Fibroblast of skin of scalp (primary cell): Measurements from ENCODE around the gene GNB1L.
"Not testable (repeated sequence)": the region's sequence is repeated elsewhere in the genome, so short reads cannot be mapped to it uniquely, and the experiment has no call there.

Experiments used
- DNase-seq: peaks from one replicate; pipeline ENCODE4 v3.0.0-alpha.2; 2013

GNB1L gene

DNA sequence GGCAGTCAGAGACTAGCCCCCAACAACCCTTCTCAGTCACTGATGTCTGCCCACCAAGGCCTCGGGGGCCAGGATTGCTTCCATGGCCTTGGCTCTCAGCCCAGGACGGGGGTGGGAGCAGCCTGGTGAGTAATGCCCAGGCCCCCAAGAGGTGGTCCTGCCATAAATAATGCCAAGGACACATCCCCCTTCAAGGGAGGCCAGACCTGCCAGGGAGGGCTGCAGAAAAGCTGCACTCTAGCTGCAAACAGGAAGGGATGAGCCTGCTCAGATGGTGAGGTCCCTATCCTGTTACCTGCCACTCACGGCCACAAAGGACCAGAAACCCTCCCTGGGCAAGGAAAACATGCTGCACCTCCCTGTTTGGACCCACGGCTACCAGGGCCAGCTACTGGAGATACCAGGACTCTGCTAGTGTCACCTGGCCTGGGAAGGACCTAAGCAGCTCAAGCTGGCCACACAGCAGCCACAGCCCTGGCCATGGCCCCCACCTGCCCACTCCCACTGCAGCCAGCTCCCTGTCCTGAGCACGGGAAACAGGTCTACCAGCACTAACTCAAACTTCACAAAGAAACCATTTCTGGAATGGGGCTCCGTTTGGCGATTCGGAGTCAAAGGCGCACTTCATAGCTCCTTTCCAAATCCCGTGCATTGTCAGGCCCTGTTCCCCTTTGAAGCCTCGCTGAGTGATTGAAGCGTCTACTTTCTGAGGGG lies 12.1 kb downstream of the GNB1L start:
- no peak for DNase-seq

DNA sequence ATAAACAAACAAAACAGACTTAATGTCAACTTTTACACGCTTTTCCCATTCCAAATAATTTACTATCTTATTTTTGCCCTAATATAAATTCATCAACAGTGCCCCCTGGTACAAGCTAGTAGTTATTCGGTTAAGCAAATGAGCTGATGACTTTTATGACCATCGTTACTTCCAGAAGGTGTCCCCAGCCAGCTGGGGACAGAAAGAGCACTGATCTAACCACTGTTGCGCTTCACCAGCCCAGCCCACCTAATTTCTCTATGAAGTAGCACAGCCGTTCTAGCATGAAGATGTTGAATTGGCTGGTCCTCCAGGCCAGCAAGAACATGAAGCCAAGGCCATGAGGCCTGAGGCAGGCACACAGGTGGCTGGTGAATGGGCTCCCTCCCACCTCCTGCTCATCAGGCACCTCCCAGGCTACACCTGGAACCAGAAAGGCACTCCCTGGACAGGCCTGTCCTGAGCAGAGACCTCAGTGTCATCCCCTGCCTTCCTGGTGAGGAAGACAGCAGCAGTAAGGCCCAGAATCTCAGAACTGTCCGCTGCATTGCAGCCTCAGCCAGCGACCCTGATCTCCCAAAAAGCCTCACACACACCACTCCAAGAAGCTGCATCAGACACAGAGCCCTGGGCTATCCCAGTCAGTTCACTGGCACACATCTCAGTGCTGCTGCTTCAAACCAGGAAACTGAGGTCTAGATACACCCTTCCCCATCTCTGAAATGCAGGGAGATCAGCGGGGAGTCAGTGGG lies 12.9 kb downstream of the GNB1L start:
- DNase-seq, result no peak

DNA sequence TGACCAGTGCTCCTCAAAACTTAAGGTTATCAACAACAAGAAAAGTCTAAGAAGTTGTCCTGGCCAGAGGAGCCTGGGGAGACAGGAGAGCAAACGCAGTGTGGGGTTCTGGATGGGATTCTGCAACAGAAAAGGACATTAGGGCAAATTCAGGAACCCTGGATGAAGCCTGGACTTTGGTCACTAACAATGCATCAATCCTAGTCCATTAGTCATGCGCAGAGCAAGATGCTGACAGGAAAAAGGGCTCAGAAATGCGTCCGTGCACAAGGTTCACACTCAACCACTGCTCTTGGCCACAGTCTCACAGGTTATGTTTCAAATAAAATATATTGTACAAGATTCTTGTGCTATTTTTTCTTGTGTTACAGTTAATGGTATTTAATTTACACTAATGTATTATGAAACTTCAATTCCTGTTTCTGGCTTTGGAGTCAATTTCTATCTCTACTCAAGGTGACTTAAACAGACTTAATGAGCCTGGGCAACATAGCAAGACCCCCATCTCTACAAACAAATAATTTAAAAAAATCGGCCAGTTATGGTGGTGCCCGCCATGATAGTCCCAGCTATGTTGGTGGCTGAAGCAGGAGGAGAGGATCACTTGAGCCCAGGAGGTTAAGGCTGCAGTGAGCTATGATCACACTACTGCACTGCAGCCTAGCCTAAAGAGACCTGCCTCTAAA lies 13.6 kb downstream of the GNB1L start:
- no peak for DNase-seq

DNA sequence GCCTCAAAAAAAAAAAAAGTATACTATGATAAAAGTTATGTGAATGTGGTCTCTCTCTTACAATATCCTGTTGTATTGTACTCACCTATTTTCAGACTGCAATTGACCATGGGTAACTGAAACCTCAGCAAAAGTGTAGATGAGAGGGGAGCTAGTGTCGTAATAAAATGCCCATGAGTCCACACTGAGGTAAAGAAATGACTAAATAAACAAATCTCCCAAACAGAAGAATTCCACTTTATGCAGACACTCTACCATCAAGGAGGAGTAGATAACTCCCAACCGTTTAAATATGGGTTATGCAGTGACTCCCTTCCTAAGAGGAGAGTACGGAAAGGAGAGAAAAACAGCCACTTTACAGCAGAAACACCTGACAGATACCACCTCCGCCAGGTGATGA lies 14.6 kb downstream of the GNB1L start:
- DNase-seq, result no peak

DNA sequence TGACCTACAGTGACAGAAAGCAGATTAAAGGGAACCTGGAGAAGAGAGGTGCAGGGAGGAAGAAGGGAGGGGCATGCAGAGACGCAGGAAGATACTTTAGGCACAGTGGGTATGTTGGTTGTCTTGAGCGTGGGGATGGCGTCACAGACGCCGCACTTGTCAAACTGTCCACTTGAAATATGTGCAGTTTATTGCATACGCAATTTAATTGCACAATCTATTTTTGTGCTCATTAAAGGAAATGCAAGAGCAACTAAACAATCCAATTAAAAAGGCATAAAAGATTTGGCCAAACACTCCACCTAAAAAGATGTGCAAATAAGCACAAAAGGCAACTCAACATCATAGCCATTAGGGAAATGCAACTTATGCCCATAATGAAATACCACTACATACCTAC lies 16.8 kb downstream of the GNB1L start:
- no peak for DNase-seq

DNA sequence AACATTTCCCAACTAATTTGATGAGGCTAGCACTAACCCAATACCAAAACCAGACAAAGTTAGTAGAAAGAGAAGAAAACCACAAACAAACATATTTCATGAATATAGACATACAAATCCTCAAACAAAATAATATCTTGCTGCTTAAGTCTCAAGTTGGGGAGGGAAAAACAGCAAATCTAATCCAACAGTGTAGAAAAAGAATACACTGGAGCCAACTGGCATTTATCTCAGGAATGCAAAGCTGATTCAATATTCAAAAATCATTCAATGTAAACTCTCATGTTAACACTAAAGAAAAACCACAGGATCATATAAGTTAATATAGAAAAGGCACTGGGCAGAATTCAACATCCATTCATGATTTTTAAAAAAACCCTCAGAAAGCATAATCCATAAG lies 18.2 kb downstream of the GNB1L start:
- peak; percentile 59 for DNase-seq

DNA sequence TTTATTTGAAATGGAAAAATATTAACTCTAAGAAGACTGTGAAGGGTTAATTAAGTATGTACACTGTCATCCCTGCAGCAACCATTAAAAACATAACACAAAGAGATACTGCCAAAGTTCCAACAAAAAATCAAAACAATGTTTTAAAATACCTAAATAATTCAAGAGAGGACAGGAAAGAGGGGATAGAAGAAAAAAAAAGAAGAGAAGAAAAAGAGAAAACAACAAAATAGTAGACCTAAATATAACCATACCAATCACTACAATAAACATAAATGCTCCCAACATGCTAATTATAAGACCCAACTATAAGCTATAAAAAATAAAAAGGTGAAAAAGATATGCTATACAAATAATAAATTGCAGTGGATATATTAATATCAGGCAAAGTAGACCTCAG lies 20.1 kb downstream of the GNB1L start:
- no peak for DNase-seq

DNA sequence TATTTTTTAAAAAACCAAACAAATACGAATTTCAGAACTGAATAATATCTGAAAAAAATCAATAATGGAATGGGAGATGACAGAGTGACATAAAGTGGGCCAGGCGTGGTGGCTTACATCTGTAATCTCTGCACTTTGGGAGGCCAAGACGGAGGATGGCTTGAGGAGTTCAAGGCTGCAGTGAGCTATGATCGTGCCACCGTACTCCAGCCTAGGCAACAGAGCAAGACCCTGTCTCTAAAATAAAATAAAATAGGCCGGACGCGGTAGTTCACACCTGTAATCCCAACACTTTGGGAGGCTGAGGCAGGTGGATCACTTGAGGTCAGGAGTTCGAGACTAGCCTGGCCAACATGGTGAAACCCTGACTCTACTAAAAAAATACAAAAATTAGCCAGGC lies 21.3 kb downstream of the GNB1L start:
- not testable (repeated sequence) for DNase-seq

DNA sequence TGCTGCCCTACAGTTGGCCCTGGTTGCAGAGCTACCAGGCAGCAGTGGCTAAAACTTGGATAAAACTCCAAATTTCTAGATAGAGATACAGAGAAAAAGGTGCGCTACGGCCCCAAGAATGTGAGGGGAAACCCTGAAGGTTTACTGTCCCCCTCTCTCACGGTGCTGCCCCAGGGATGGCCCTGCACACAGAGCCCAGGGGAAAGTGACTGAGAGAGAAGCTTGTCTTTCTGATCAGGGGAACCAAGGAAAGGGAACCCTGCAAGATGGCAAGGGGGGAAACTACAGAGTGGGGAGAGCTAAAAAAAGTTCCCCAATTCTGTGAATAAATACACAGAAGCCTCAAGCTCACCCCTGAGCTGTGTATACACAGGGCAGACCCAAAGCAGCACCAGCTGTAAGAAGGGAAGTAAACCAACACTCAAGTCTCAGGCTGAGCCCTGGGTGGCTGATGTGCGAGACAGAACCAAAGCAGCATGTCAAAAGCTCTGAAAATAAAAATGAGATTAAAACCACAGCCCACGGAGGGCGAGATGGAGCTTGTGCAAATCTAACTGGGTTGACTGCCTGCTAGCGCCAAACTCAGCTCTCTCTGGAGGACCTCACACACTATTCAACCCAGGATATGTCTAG lies 22.1 kb downstream of the GNB1L start:
- no peak for DNase-seq

DNA sequence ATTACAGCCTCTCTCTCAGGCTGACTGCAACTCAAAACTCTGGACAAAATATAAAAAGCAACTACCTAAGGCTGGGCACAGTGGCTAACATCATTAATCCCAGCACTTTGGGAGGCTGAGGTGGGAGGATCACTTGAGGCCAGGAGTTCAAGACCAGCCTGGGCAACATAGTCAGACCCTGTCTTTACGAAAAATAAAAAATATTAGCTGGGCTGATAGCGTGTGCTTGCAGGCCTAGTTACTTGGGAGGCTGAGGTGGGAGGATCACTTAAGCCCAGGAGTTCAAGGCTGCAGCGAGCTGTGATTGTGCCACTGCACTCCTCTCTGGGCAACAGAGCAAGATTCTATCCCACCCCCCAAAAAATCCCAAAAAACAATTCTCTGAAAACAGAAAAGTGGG lies 22.7 kb downstream of the GNB1L start:
- not testable (repeated sequence) for DNase-seq

DNA sequence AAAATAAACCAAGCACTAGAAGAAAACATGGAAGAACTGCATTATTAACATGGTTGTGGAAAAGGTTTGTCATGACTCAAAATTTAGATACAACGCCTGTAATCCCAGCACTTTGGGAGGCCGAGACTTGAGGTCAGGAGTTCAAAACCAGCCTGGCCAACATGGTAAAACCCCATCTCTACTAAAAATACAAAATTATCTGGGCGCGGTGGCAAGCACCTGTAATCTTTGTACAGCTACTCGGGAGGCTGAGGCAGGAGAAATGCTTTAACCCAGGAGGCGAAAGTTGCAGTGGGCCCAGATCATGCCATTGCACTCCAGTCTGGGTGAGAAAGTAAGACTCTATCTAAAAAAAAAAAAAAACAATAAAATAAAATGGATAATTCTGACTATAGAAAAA lies 23.7 kb downstream of the GNB1L start:
- DNase-seq, result no peak

DNA sequence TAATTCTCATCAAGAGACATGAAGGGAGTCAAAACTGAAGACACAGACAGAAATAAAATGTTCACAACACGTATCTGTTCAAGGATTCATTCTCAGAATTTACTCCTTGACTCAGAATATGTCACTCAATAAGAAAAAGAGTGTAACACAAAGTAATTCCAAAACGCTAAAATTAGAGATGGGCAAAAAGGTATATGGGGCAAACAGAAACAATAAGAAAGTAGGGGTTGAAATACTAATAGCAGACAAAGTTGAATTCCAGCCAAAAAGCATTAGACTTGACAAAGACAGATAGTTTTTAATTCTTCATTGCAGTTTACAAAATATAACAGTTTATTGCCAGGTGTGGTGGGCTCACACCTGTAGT lies 26.7 kb downstream of the GNB1L start:
- DNase-seq, result no peak

DNA sequence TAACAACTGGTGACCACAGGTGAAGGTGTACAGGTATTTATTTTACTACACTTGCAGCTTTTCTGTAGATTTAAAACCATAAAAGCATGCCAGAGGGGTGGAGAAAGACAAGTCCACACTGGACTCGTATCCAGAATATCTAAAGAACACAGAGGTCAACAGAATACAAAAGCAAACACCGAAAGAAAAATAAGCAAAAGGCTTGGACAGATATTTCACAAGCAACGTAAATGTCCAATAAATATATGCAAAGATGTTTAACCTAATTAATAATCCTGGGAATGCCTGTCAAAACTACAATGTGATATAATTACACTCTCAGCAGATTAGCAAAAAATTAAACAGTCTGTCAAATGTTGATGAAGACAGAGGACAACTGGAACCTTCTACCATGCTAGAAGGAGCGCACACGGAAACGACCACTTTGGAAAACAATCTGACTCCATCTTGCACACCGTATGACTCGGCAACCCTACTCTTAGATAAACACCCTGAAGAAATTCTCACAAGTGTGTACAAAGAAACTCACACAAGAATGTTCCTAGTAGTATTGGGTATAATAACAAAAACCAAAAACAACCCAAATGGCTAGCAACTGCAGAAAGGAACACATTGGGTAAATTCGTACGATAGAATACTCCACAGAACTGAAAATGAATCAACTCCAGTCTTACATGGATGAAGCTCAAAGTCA lies 27.2 kb downstream of the GNB1L start:
- DNase-seq, result no peak

DNA sequence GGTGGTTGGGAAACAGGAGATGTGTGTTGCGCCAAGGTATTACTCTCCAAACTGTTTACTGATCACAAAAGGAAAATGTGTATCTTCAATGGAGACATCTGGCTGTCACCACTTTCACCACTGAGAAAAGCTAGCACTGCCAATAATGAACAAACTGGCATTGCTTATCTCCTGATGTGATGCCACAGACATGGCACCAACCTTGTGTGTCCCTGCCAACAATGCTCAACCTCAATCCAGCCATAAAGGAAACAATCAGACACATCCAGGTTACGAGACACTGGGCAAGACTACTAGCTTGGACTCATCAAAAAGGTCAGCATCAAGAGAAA lies 28.1 kb downstream of the GNB1L start:
- DNase-seq, result no peak

DNA sequence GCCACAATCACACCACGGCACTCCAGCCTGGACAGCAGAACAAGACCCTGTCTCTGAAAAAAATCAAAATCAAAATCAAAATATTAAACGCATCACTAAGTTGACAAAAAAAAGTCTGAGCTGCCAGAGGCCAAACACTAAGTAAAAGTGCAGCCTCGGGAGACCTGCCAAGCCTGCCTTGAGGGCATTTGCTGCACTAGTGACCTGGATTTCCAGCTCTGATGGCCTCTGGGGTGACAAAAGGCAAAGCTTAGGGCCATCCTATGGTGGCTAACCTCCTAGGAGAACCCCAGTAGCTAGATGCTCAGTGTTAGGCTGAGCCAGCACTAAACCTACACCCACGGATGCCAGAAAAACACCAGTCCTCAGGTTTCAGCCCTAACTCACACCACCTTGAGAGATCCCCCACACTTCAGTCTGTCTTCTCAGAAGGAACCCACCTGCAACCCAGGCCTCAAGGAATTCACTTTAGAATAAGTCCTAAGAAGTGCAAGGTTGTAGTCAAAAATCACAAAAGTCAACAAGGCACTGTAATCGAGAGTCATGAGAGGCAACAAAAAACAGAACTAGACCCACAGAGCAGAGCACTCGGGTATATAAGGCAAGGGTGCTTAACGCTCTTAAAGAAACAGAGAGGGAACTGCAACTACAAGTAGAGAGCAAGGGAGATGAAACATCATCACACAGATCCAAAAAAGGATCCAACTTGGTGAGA lies 28.6 kb downstream of the GNB1L start:
- no peak for DNase-seq

DNA sequence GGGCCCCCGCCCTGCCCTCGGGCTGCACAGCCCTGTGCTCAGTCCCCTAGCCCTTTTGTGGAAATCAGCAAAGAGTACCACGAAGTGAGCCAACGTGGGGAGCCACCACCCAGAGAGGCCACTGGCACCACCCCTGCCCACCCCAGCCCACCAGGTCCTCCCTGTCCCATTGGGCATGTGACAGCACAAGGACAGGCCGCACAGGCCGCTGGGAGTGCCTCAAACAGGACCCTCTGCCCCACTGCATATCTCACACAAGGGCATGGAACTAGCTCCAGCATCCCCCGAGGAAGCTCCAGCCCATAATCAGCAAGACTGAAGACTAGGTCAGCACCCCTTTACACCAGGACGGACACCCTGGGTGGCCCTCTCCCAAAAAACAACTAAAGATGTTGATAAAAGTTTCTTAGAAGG lies 29.7 kb downstream of the GNB1L start:
- no peak for DNase-seq

DNA sequence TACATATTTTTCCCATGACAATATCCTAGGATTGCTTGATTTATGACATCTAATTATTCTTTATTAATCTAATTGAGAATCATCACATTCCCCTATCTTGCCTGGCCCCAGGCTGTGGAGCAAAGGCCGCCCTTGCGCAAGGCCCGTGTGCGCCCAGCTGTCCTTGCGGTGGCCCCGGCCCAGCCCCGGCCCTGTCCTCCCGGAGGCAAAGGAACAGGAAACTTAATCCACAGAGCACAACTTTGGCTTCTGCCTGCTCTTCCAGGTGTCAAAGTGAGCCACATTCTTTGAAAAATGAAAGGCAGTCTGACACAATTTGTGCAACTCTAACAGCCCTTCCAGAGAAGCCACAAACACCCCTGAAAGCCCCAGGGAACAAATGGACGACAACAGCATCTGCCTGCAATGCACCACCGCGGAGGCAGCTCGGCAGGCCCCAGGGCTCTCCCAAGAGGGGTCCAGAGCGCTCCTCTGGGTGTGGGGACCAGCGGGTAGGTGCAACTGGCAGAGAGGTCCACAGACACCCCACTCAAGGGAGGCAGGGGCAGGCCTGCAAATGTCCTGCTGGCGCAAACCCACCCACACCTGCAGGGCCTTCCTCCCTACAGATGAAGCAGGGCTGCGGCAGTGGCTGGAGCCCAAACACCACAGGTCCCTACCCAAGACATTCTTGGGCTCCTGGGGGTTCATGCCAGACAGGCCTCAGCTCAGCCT lies 30.3 kb downstream of the GNB1L start:
- no peak for DNase-seq

DNA sequence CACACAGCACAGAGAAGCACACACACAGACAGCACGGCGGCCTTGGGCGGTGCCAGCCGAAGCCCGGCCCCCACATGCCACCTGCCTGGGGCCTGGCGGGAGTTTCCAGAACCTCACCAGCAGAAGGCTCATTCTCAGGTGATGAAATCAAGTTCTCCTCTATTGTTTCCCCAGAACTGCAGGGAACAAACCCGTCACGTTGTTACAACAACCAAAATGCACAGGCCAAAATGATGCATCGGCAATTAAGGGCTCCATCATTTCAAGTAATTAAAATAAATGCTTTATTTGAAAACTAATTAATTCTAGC lies 30.8 kb downstream of the GNB1L start:
- no peak for DNase-seq

DNA sequence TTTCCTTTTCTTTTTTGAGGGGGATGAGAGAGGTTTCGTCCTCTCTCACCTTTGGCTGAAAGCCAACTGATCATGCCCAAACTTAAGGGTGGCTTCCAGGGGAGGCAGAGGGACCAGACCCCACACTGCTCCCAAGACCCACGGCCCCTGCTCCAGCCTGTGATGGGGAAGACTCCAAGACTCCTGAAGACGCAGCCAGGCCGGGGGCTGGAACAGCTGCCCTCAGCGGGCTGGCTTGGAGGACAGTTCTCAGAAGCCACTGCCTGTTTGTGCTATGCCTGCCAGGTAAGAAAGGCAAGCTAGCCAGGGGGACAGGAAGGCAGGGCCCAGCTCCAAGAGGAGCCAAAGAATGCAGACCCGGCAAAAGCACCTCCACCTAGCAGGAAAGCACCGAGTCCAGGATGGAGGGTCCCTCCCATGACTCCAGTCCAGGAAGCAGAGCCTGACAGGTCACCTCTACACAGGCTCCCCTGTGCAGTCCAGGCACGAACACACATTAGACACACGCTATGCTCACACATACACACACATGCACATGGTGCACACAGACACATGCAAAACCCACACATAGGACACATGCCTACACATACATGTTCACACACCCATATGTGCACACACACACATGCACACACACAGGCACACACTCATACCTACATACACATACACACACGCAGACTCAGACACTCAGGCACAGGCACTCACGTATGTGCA lies 31.3 kb downstream of the GNB1L start:
- DNase-seq, result no peak

DNA sequence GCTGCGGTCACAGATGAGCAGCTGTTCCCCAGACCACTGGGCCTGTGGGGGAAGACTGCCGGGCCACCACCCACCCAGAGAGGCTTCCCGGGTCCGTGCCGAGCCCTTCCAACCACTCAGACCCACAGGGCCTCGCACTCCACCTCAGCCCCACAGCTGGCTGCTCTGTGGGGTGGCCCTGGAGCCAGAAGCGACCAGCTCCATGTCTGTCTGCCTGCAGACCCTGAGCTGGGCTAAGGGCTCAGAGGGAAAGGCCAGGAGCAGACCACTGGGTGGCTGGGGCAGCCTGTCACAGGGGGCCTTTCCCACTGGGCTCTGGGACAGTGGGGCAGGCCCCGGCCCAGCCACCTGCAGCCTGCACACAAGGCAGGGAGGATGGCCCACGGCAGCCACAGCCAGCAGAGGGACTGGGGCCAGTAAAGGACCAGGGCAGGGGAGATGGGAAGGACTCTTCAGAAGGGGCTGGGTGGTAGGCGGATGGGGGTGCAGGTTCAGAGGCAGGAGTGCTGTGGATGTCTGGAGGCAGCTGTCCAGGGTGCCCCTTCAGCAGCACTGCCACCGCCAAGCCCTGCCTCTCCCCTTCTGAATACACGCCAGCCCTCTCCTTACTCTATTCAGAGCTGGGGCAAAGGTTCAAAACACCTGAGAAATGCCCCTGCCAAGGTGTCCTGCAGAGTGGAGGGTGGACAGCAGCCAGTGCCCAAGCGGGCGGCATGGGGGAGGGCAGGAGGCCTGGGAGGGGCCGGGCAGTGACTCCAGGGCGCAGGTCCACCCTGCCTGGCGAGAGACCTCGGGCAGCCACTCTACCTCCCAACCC lies 32.2 kb downstream of the GNB1L start:
- DNase-seq, result no peak
